Superior temporal gyrus (tissue), 1 donor: ENCODE measurements around the gene ULBP1.
"Not testable (repeated sequence)": the region's sequence is repeated elsewhere in the genome, so short reads cannot be mapped to it uniquely, and the experiment has no call there.

Source experiments
- DNase-seq: peaks from one replicate; pipeline ENCODE4 v3.0.0-alpha.2; 2016; ENCODE audit errors: extremely low spot score

Gene ULBP1

GRCh38 chr6:149975400-149975799 is 11.7 kb downstream of the ULBP1 start:
- DNase-seq: no peak

- DNase-seq: no peak
Observed at GRCh38 chr6:149977221-149977620, 13.5 kb downstream of the ULBP1 start.

- no peak for DNase-seq
Observed at GRCh38 chr6:149978610-149979009, 14.9 kb downstream of the ULBP1 start.

GRCh38 chr6:149979293-149979692 is 15.6 kb downstream of the ULBP1 start:
- no peak for DNase-seq

- DNase-seq: no peak
Observed at GRCh38 chr6:149983145-149983544, 19.4 kb downstream of the ULBP1 start.

GRCh38 chr6:149984773-149985172 is 21.0 kb downstream of the ULBP1 start:
- DNase-seq: no peak

GRCh38 chr6:149985481-149985937 is 21.8 kb downstream of the ULBP1 start:
- no peak for DNase-seq

- no peak for DNase-seq
Observed at GRCh38 chr6:149987602-149988107, 23.9 kb downstream of the ULBP1 start.

GRCh38 chr6:149988550-149989346 is 25.0 kb downstream of the ULBP1 start:
- no peak for DNase-seq

- DNase-seq: no peak
Observed at GRCh38 chr6:149990212-149990660, 26.5 kb downstream of the ULBP1 start.

GRCh38 chr6:149990661-149991471 is 27.1 kb downstream of the ULBP1 start:
- no peak for DNase-seq

GRCh38 chr6:149991472-149991795 is 27.7 kb downstream of the ULBP1 start:
- DNase-seq: not testable (repeated sequence)

GRCh38 chr6:149991838-149992237 is 28.1 kb downstream of the ULBP1 start:
- DNase-seq: no peak

- DNase-seq: no peak
Observed at GRCh38 chr6:149995235-149995750, 31.6 kb downstream of the ULBP1 start.

GRCh38 chr6:149995971-149996370 is 32.2 kb downstream of the ULBP1 start:
- DNase-seq: no peak

GRCh38 chr6:149999636-150000035 is 35.9 kb downstream of the ULBP1 start:
- no peak for DNase-seq

GRCh38 chr6:150001295-150002008 is 37.7 kb downstream of the ULBP1 start:
- no peak for DNase-seq

GRCh38 chr6:150002710-150003109 is 39.0 kb downstream of the ULBP1 start:
- DNase-seq: no peak

- not testable (repeated sequence) for DNase-seq
Observed at GRCh38 chr6:150003599-150003998, 39.9 kb downstream of the ULBP1 start.

- DNase-seq: no peak
Observed at GRCh38 chr6:150004101-150004782, 40.5 kb downstream of the ULBP1 start.
